Ishikawa (cell line): ENCODE measurements around the gene CUL9.

Source experiments
- CEBPB ChIP-seq: IDR thresholded peaks from 2 replicates; pipeline ENCODE4 v1.6.1; 2012
- CREB1 ChIP-seq: IDR thresholded peaks from 2 replicates; pipeline ENCODE4 v1.6.1; 2012; ENCODE audit warnings: low read depth
- EGR1 ChIP-seq: IDR thresholded peaks from 2 replicates; pipeline ENCODE4 v1.6.1; 2012
- EP300 ChIP-seq: IDR thresholded peaks from 2 replicates; pipeline ENCODE4 v1.6.1; 2012; ENCODE audit warnings: borderline replicate concordance
- FOXM1 ChIP-seq: IDR thresholded peaks from 2 replicates; pipeline ENCODE4 v1.6.1; 2012; ENCODE audit warnings: low read depth, borderline replicate concordance
- MAX ChIP-seq: IDR thresholded peaks from 2 replicates; pipeline ENCODE4 v1.6.1; 2012
- NFIC ChIP-seq: IDR thresholded peaks from 2 replicates; pipeline ENCODE4 v1.6.1; 2012
- RAD21 ChIP-seq: IDR thresholded peaks from 2 replicates; pipeline ENCODE4 v1.6.1; 2012; ENCODE audit warnings: low read depth
- REST ChIP-seq: IDR thresholded peaks from 2 replicates; pipeline ENCODE4 v1.6.1; 2012; ENCODE audit warnings: low read depth, mild to moderate bottlenecking
- TAF1 ChIP-seq: IDR thresholded peaks from 2 replicates; pipeline ENCODE4 v1.6.1; 2012; ENCODE audit warnings: low read depth, mild to moderate bottlenecking
- YY1 ChIP-seq: IDR thresholded peaks from 2 replicates; pipeline ENCODE4 v1.6.1; 2012; ENCODE audit warnings: low read depth

GRCh38 chr6:43215066-43215465, 33.1 kb downstream of the CUL9 start:
- no peak for TF ChIP-seq CEBPB
- TF ChIP-seq YY1: no peak
- no peak for TF ChIP-seq RAD21
- TF ChIP-seq REST: no peak
- TF ChIP-seq NFIC: no peak
- no peak for TF ChIP-seq EP300
- no peak for TF ChIP-seq TAF1
- TF ChIP-seq MAX: no peak
- TF ChIP-seq EGR1: no peak
- no peak for TF ChIP-seq FOXM1
- TF ChIP-seq CREB1: no peak
